SHP77 treated with DMSO at 0.1 percent for 48 hours (cell line): Measurements from ENCODE around the gene CNTN4.

Experiments
- DNase-seq: peaks from one replicate; lab custom pipeline; 2025; lab: John Stamatoyannopoulos, UW

The CNTN4 gene

DNA sequence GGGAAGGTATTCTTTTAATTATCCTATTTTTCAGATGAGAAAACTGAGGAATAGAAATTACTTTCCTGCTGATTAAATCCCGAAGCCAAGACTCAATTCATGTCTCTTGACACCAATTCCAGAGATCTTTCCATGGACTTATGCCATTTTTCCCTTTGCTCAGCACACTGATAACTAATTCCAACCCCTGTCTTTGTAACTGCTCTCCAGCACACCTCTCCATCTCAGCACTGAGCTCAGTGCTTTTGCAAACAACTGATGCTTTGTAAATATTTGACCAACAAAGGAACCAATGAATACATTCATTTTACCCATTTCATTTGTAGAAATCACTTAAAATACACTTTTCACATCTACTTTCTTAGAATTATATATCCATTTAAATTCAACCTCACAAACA lies 762.5 kb downstream of the CNTN4 start:
- DNase-seq: no peak

DNA sequence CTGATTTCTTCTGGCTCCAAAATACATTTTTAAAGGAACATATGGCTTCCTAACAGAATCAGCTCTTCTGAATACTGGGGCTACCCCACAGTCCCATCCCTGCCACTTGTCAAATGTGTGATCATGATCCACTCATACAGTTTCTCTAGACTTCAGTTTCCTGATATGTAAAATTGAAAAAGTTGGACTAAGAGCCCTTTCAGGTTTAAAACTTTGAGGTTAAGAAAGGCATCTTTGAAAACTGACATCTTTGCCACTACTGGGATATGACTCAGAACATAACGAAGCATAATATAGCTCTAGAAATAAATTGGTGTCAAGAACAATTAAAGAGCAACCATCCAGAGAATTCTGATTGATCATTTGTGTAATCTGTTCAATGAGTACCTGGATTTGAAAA lies 763.3 kb downstream of the CNTN4 start:
- DNase-seq: no peak

DNA sequence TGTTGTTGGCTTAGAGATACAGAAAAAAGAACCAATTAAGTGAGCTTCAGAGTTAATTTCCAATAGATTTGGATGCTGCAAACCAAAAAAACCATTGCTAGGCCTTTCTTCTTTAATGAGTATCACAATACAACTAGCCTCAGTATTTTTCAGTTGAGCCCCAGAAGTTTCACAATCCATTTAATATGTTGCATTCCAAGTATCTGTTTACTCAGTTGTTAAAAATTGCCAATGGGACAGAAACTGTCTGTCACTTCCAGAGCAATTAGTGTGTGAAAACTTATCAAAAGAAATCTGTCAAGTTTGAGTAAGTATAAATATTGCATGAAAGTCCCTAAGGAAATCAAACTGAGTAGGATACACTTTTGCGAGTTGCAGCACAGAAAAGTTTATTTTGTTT lies 763.7 kb downstream of the CNTN4 start:
- no peak for DNase-seq

DNA sequence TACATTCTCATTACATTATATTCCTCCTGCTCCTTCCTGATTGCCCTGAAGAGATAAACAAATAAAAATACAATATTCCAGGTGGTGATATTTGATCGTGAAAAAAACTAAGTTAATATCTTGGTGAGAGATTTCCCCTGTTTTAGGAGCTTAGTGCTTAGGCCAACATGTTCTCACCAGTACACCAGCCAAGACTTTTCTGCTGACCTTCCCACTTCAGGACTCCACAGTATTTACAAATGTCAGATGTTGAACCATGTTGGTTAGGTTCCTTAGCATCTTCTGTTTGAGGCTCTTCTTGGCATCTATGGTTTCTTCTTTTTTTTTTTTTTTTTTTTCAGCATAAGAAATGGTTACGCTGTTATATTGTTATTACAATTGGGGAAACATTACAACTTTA lies 764.5 kb downstream of the CNTN4 start:
- DNase-seq: no peak

DNA sequence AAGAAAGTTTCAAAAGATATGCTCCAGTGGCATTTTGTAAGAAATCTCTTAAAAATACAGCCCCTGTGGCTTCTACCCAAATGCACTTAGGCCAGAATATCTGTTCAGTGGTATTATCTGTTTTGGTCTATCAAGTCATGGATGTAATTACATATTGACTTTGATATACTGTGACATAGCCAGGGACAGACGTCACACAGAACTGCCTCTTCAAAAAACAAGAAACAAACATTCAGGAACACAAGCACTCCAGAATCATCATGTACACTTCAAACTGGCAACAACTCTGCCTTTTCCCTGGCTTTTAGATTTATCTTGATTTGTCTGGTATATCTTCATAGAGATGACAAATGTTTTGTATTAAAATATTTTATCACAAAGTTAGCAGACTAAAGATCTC lies 771.2 kb downstream of the CNTN4 start:
- DNase-seq: no peak

DNA sequence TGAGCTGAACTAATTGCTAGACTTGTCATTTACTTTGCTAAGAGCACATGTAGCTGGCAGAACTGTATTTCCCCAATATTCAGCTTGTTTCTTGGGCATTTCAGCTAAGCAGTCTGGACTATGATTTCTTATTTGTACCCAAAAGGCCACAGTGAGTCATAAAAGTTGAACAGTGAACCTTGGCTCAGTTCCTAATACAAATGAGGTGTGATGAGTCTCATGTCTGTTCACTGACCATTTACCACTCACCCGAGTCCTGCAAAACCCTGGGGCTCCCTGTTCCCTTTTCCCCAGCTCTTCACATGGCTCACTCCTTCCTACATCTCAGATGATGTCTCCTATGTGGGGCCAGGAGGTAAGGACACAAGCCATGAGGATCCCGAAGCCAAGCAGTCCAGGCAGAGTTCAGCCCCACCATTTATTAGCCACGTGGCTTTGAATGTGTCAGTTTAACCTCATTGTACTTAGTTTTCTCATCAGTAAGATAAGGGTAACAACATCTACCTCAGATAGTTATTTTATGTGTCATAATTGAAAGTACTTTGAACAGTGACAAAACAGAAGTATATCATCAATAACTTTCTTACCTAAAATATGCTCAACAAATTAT lies 772.2 kb downstream of the CNTN4 start:
- no peak for DNase-seq

DNA sequence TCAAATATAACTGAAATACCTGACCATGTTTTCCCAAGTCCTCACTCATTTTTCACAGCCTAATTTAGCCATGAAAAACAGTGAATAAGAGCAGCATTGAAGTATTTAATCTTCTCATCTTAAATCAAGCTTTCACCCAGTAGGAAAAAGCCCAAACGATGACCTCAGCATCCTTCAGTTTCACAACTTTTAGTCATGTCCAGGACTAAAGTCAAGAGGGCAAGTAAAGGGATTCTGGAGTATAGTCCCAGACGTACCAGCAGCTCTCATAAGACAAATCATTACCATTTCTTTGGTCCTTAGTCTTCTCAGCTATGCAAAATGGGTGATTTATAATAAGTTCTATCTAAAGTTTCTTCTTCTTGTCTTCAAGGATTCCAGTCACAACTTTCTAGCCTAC lies 774.2 kb downstream of the CNTN4 start:
- no peak for DNase-seq

DNA sequence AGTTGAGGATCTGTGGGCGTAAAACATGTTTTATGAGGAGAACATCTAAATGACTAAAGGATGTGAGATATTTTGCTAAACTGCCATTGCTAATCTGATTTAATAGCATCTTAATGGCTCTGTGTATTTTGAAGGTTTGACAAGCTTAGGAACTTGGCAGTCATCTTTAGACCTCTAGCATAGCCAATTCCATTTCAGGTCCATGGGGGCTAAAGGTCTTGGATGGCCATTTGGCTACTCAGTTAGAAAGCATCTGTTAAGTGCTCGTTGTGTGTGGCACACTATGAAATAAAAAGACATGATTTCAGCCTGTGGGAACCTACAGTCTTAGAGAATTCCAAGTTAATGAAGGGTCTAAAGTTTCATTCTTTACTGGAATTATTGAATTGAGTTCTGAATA lies 775.3 kb downstream of the CNTN4 start:
- no peak for DNase-seq

DNA sequence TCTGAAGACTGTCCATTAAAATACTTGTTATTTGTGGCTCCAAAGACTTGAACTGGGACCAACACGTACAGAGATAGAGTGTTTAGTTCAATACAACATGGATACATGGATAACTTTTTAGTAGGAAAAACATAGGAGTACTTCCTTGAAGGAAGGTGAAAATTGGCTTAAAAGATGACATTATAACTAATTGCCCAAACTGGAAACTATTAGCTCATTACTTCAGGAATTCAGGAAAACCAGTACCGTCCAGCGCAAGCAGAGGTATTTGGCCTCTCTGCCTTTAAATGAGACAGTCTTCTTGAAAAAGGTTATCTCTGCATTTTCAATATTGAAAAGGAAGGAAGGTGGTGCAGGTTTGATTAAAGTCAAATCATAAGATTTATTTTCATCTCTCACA lies 777.0 kb downstream of the CNTN4 start:
- no peak for DNase-seq

DNA sequence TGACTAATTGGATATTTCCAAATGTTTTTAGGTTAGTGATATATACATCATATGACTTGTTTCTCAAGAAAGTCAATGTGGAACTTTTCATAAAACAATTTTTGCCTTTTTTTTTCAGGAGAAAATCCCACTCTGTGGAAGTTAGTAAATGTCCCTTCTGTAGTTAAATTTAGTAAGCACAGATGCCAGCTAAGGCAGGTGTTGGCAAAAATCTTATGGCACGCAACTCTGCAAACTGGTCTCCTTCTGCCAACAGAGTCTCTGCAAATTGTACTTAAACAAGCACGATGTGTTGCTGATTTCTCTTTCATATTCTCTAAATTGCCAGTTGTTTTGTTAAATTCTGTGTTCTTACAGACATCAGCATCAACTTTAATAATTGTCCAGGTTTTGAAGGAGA lies 777.7 kb downstream of the CNTN4 start:
- DNase-seq: no peak

DNA sequence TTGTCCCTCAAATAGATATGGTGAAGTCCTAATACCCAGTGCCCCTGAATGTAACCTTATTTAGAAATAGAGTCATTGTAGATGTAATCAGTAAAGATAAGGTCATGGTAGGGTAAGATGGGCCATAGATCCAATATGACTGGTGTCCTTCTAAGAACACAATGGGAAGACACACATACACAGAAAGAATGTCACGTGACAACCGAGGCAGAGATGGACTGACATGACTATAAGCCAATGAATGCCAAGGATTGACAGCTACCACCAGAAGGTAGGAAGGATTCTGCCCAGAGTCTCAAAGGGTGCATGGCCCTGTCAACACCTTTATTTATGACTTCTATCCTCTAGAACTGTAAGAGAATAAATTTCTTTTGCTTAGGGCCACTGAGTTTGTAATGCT lies 780.4 kb downstream of the CNTN4 start:
- no peak for DNase-seq

DNA sequence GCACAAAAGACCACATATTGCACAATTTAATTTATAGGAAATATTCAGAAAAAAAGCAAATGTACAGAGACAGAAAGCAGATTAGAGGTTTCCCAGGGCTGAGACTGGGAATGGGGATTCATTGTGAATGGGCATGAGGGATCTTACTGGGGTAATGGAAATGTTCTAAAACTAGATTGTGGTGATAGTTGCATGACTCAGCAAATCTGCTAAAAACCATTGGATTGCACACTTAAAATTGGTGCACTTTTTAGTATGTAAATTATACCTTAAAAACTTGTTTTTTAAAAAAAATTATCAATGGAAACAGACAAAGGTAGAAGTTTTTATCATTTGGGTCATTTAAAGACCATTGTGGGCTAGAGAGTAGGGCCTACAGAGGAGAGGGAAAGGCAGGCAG lies 780.9 kb downstream of the CNTN4 start:
- no peak for DNase-seq

DNA sequence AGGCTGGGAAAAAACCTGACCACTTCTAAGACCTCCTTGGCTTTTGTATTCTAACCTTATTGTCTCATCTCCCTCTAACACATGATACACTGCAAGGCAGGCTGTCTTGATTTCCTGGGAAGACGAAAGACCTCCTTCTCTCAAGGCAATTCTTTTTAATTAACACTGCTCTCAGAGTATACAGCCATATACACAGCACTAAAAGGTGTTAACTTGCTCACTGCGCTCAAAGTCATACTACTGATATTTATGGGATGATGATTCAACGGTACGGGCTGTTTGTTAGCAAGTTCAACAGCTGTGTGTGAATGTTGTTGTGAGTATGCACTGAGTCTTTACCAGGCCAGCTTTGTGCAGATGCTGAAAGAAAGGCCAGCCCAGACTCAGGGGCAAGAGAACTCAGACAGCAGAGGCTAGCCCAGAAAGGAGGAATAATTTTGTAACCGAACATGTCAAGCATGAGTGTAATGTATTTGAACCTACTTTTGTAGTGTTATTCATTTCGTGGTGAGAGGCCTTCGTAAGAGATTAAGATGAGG lies 781.6 kb downstream of the CNTN4 start:
- DNase-seq: no peak

DNA sequence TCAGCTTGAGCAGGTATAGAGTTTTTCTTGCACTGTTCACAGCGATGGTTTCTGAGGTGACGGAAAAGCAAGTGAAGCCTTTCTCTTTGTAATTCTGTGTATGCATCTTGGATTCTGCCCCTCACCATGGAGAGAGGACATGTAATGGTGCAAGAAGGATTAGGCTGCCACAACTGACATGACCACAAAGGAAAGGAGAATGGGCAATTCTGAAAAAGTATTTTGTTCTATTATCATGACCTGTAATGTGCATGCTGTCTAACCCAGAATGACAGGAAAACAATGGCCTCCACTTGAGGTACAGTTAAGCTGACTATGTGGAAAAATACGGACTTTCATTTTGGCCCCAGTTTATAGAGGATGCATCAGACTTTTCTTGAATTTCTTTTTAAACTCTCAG lies 784.6 kb downstream of the CNTN4 start:
- DNase-seq: no peak

DNA sequence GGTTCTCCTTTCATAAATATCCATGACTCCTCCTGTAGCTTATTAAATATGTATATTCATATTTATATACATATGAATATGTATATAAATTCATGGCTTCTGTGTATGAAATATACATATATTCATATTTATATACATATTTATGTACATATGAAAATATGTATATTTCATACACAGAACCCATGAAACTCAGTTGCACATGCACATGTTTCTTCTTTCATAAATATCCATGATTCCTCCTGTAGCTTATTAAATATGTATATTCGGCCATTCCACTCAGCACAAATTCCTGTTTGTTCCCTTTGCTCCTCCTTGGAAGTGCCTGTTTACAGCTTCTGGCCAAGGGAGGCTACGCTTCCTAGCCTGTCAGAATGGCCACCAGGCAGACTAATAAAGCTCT lies 789.9 kb downstream of the CNTN4 start:
- DNase-seq: no peak

DNA sequence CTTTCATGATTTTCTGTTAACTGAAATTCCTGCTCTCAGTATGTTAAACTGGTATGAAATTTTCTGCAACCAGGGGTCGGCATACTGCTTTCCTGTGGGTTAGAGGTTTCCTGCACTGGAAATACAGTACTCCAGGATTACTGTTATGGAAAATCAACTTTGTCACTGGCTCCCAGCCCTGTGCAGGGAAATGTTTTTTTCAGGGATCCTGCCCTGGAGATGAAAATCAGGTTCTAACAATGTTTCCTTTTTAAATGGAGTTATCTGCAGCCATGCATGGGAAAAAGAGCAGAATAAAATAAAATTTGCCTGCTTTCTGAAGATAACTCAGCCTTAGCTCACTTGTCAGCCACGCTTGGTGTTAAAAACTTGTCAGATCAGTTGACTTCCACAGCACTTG lies 791.1 kb downstream of the CNTN4 start:
- no peak for DNase-seq

DNA sequence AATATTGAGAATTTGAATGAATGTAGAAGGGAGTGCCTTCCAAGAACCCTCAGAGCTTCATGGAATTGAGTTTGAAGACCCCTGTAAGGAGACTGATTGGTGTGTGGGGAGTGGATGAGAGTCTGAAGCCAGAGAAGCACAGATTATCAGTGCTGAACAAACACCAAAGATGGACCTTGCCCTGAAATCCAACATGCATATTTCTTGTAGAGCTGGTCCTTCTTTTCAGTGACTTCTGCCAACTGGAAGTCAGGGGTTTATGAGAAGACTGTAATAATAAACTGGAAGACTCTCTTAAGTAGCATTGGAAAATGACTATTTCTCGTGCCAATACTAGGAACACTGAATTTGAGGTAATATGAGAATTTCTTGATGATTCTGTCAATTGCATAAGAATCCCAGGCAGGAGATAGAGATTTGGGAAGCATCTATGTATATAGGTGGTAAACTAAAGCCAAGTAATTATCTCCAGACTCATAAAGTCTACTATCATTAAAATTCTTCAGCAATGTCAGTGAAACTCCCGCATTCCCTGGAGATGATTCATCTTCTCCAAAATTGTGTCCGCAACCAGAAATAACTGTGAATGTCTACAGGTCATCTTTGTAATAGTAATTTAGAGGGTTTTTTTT lies 797.8 kb downstream of the CNTN4 start:
- no peak for DNase-seq

DNA sequence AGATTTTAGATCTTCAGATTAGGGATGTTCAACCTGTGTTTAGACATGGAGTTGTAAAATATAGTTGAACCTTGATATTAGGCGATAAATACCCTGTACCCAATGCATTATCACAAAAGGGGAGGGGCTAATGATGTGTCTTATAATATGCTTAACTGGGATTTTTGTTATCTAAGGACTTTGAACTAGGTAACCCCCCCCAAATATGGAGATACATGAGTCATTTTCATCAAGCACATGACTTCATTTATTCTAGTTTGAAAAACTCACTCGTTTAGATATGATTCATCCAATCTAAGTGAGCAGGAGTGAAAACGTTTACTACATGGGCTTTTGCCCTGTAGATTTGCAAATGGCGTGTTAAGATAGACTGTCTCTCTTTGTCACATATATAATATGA lies 799.2 kb downstream of the CNTN4 start:
- no peak for DNase-seq

DNA sequence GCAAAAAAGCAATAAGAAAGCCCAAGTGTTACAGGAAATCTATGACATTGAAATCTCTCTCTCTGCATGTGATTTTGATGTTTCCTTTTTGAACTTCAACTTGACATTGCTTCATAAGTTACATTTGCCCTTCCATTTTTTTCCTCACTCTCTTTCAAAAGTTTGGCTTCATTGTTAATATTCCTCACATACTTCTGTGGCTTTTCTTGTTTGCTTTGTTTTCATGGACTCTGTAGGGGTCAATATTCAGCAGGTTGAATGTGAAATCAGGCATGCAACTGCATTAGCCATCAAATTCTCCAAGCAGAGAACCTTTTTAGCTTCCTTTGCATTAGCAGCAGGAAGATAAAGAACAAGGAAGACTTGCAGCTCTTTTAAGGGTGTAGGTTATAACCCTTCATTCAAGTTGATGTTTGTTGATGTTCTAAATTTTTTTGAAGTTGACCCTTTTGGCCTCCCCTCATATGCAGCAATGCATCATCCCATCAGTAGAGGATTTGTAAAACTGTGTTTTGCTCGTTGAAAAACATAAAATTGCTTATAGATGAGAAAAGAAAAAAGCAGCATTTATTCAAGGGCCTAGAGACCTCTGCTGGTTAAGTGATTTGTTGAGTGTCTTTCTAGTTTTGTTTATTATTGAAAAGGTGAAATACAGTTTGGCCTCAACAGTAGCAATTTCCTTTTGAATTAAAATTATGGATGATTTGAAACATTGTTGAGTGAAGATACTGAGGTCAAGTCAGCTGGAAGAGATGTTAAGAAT lies 800.1 kb downstream of the CNTN4 start:
- no peak for DNase-seq

DNA sequence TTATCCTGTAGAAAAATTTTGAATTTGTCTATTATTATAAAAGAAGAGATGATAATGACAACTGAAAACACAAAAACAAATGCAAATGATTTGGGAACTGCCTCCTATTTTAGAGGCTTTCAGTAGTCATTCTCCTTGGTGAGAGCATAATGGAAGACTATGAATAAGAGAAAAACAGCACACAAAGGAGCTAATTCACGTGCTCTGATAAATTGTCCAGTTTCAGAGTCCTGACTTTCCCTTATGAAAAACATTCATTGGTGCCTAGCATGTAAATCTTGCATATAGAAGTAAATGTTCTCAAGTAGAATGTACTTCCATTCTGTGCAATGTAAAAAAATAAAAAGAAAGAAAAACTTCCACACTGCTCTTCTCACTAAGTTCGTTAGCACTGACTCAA lies 805.4 kb downstream of the CNTN4 start:
- no peak for DNase-seq

DNA sequence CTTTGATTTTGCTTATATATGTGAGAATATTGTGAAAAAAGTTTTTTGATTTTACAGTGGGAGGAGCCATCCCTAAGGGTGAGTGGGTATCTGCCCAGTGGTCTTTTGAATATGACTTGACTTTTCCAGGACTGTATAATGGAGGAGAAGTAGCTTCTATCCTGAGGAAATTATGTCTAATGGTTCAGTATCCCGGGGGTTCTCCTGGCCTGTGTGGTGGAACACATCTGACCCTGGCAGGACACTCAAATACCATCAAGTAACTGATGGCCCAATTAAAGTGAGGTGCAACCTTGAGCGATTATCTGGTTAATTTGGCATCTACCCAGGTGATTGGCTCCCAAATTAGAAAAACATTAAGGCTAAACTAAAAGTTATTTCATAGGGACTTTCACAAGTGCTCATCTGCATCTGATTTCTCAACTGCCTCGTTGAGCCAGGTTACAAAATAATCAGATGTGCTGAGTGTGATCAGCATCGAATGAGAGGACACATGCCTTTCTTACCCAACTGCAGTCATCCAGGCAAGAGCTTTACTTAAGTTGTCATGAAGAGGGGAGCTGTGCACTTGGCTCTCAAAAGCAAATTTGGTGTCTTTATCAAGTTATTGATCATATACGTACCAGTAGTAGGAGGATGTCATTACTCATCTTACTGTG lies 810.2 kb downstream of the CNTN4 start:
- DNase-seq: no peak

DNA sequence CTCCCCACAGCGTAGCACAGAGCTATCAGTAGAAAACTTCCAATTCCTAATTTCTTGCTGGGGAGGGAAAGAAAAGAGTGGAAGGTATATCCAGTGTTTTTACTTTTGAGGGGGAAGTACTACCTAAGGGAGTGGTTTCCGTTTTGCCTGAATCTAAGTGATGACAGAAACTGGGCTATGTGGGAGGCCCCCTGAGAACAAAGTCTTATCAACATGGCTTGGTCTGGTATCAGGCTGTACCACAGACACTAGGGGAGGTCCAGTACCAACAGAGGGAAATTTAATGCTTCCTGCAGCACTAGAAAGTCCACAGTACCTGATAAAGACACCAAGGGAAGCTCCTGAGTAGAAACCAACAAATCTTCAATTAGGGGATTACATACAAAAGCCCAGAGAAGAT lies 812.3 kb downstream of the CNTN4 start:
- no peak for DNase-seq

DNA sequence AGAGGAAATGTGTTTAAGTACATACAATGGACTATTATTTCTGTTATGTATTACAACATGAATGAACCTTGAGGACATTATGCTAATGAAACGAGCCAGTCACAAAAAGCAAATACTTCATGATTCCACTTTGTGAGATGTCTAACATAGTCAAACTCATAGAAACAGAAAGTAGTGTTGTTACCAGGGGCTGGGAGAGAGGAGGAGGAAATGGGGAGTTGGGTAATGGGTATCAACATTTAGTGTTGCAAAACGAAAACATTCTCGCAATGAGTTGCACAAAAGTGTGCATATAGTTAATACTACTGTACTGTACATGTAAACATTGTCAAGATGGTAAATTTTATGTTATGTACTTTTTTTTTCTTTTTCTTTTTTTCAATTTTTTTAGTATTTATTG lies 817.2 kb downstream of the CNTN4 start:
- no peak for DNase-seq
